ENCODE data around the gene TEPSIN.

- TF ChIP-seq CTCF (conservative IDR thresholded peaks at IDR 0.05 in 1 of 2, IDR thresholded peaks at IDR 0.05 in 1 of 2; ENCODE audit: low read depth in 1 of 2, low read length in 2 of 2), result no peak
- TF ChIP-seq EZH2 (IDR thresholded peaks at IDR 0.05; ENCODE audit: low read length, missing control alignments), result no peak
Measured at GRCh38 chr17:81228834-81229665, 9.8 kb downstream of the TEPSIN start.

Data from fibroblast of lung (primary cell).